Mesodermal cell (in vitro differentiated cells): ENCODE results near the gene ZNF341.
A peak's percentile ranks its signal among the peaks of the same experiment; 100 is the strongest.

Experiments used
- H3K27ac ChIP-seq: 2 replicates; pipeline ENCODE4 v1.7.0; 2013; ENCODE audit warnings: mild to moderate bottlenecking, low read depth, low read length, moderate library complexity; ENCODE audit not compliant: severe bottlenecking
- H3K36me3 ChIP-seq: 2 replicates; pipeline ENCODE4 v1.7.1; 2013; ENCODE audit warnings: mild to moderate bottlenecking, low read length, moderate library complexity; ENCODE audit not compliant: control insufficient read depth, insufficient read depth
- H3K4me1 ChIP-seq: one replicate; pipeline ENCODE4 v1.7.1; 2013; ENCODE audit warnings: mild to moderate bottlenecking, low read length; ENCODE audit not compliant: insufficient read depth, control insufficient read depth, poor library complexity, severe bottlenecking
- H3K4me3 ChIP-seq: 2 replicates; pipeline ENCODE4 v1.7.0; 2013; ENCODE audit warnings: low read length, control low read depth, mild to moderate bottlenecking; ENCODE audit not compliant: insufficient read depth, poor library complexity, severe bottlenecking; ENCODE audit errors: extremely low read depth
- H3K9me3 ChIP-seq: 2 replicates; pipeline ENCODE4 v1.7.1; 2013; ENCODE audit warnings: mild to moderate bottlenecking, low read length, moderate library complexity; ENCODE audit not compliant: control insufficient read depth
- WGBS, 2 experiments: methylation state at CpG; one replicate each; pipeline ENCODE4 v1.1.5; 2013; ENCODE audit warnings: missing lambda C conversion rate in 2 of 2; ENCODE audit not compliant: insufficient coverage in 2 of 2; 5-methylcytosine and 5-hydroxymethylcytosine counted together

The ZNF341 gene

DNA sequence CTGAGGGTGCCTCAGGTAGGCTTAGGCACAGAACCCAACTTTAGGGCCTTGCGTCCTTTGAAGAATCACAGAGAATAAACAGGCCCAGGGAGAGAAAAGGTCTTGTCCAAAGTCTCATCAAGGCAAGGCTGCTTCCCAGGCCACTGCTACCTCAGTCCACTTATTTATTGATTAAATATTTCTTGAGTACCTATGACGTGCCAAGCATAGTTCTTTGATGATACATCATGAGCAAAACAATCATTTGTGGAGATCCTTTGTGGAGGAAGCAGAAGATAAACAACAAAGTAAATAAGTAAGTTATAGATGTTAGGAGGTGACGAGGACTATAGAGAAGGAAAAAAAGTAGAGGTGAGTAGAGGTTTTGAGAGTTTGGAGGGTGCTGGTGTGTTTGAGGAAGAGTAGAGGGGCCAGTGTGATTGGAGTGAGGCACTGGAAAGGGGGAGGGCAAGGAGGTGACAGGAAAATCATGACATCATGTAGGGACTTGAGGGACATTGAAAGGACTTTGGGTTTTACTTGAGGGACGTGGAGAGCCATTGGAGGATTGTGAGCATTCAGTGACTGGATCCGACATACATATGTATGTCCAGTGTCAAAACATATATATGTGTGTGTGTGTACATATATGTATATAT is 65.2 kb downstream of the ZNF341 start:
- Histone ChIP-seq H3K4me1 (peaks cover 10% of the 10 kb centered on the region), H3K36me3 (no peaks in the 10 kb centered on the region), H3K27ac (no peak overlapping the region), H3K9me3 (no peaks in the 10 kb centered on the region), H3K4me3 (no peak overlapping the region)
- 90 to 94% methylated on average over 3 to 4 of the region's 5 CpGs for WGBS, 2 experiments

GRCh38 chr20:33798444-33798843 is 66.6 kb downstream of the ZNF341 start:
- Histone ChIP-seq H3K36me3 (no peaks in the 10 kb centered on the region), H3K4me1 (peaks cover 7% of the 10 kb centered on the region), H3K4me3 (no peak overlapping the region), H3K27ac (no peak overlapping the region), H3K9me3 (no peaks in the 10 kb centered on the region)
- 95 to 100% methylated on average over 2 to 4 of the region's 4 CpGs for WGBS, 2 experiments

- no peaks in the 10 kb centered on the region for H3K9me3 ChIP-seq
- no peaks in the 10 kb centered on the region for H3K36me3 ChIP-seq
- H3K27ac ChIP-seq = peak overlapping the region; percentile 67
- no peak overlapping the region for H3K4me3 ChIP-seq
- no peaks in the 10 kb centered on the region for H3K4me1 ChIP-seq
- WGBS, 2 experiments = 89 to 100% methylated on average over 1 of the region's 2 CpGs
Measured at GRCh38 chr20:33803921-33804337, 72.1 kb downstream of the ZNF341 start.

- H3K27ac ChIP-seq = no peak overlapping the region
- H3K4me3 ChIP-seq = no peak overlapping the region
- H3K36me3 ChIP-seq = no peaks in the 10 kb centered on the region
- H3K4me1 ChIP-seq = no peaks in the 10 kb centered on the region
- H3K9me3 ChIP-seq = no peaks in the 10 kb centered on the region
- 100% methylated on average over 1 to 3 of the region's 3 CpGs for WGBS, 2 experiments
Measured at GRCh38 chr20:33808388-33808787, 76.6 kb downstream of the ZNF341 start.

GRCh38 chr20:33810259-33810658 is 78.5 kb downstream of the ZNF341 start:
- Histone ChIP-seq H3K9me3 (no peaks in the 10 kb centered on the region), H3K27ac (no peak overlapping the region), H3K36me3 (peaks cover 14% of the 10 kb centered on the region), H3K4me1 (no peaks in the 10 kb centered on the region), H3K4me3 (no peak overlapping the region)
- 53 to 69% methylated on average over 3 to 4 of the region's 5 CpGs for WGBS, 2 experiments

DNA sequence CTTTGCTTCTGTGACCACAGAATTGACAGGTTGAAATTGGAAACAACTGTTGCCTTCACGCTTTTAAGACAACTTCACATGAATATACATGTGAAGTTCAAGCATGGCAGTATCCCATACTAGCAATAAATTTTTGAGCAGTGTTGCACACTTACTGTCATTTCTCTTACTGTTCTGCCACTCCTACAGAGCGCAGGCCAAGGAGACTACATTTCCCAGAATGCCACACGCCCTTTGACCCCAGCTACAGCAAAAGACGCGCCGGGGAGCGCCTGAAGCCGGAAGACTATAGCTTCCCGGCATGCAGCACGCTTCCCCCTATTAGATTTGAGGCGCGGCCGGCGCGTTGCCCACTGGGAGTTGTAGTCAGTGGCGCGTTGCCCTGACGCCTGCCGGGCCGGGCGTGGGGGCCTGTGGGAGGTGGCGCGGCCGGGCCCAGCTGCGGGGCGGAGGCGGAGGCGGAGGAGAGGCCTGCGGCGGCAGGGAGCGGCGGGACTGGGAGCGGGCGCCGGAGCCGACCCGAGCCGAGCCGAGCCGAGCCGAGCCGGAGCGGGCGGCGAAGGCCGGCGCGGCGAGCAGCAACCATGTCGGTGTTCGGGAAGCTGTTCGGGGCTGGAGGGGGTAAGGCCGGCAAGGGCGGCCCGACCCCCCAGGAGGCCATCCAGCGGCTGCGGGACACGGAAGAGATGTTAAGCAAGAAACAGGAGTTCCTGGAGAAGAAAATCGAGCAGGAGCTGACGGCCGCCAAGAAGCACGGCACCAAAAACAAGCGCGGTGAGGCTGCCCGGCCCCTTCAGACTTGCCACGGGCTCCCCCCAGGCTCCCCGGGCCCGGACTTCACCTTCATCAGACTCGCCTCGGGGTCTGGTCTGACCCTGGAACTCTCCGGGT is 79.3 kb downstream of the ZNF341 start, which contains the start of gene CHMP4B:
CHMP4B (plus strand) TSS at position 464 of the 891 bp plus-strand sequence; CDS start at position 585, 121 bp downstream.
- H3K4me1 ChIP-seq = no peaks in the 10 kb centered on the region
- peak within 1 kb of the TSS; percentile 75 for H3K27ac ChIP-seq
- H3K9me3 ChIP-seq = no peaks in the 10 kb centered on the region
- H3K4me3 ChIP-seq = peak within 1 kb of the TSS; percentile 75
- H3K36me3 ChIP-seq = peaks cover 22% of the 10 kb centered on the region
- WGBS, 2 experiments = 1% methylated on average over 53 to 70 of the region's 71 CpGs

DNA sequence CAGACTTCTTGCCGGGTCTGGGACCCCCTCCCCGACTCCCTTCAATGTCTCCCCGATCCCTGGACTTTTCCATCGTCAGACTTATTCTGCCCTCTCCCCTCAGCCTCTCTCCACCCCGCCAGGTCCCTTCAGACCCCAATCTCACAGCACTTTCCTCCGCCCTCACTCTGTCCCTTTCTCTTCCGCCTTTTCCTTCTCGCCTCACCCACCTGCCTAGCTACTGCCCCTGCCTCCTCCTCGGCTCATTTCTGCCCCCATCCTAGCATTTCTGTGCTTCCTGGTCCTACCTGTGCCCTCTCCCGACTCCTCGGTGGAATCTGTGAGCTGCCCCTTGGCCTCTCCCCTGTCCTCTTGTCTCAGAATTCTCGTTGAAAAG is 80.0 kb downstream of the ZNF341 start:
- 1% methylated on average over 10 to 12 of the region's 12 CpGs for WGBS, 2 experiments
- Histone ChIP-seq H3K27ac (peak overlapping the region; percentile 75), H3K4me1 (no peaks in the 10 kb centered on the region), H3K9me3 (no peaks in the 10 kb centered on the region), H3K36me3 (peaks cover 22% of the 10 kb centered on the region), H3K4me3 (peak overlapping the region; percentile 75)

GRCh38 chr20:33812152-33812849 is 80.5 kb downstream of the ZNF341 start:
- Histone ChIP-seq H3K9me3 (no peaks in the 10 kb centered on the region), H3K27ac (peak overlapping the region; percentile 75), H3K4me1 (no peaks in the 10 kb centered on the region), H3K4me3 (peak overlapping the region; percentile 75), H3K36me3 (peaks cover 22% of the 10 kb centered on the region)
- WGBS, 2 experiments = 6 to 9% methylated on average over 9 to 12 of the region's 14 CpGs

DNA sequence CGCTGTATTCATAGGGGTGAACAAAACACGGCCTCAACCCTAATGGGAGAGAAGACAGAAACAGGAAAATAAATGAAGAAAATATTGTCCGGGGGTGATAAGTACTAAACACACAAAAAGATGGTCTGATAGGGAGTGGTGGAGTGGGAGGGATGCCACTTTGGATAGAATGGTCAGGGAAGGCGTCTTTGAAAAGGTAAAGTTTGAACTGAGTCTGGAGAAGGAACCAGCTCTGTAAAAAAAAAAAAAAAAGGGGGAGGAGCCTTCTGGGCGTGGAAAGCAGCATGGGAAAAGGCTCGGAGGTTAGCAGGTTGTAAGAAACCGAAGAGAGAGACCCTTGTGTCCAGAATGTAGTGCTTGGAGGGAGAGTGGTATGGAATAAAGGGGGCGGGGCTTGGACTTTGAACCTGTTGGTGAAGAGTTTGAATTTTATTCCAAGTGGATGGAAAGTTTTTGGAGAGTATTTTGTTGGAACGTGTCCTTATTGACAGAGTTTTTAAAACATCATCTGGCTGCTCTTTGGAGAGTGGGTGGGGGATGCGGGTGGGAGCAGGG is 81.2 kb downstream of the ZNF341 start:
- Histone ChIP-seq H3K36me3 (peaks cover 22% of the 10 kb centered on the region), H3K27ac (peak overlapping the region; percentile 75), H3K9me3 (no peaks in the 10 kb centered on the region), H3K4me1 (no peaks in the 10 kb centered on the region), H3K4me3 (peak overlapping the region; percentile 75)
- 46 to 51% methylated on average over 10 of the region's 10 CpGs for WGBS, 2 experiments

DNA sequence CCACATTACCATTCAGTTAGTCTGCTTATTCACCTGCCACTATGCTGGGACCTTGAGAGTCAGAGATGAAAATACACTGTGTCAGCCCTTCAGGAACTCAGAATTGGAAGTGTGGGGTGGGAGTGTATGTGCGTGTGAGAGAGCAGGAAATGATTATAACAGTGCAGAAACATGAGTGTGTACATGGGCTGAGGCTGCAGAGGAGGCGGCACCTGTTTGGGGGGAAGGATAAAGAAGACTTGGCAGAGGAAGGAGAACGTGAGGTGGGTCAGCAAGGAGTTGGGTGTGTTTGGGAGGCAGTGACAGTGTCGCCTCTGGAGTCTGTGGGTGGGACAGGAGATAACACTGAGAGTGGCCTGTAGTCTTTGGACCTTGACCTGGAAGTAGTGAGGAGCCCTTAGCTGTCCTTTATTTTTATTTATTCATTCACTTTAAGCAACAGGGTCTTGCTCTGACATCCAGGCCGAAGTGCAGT is 82.5 kb downstream of the ZNF341 start:
- Histone ChIP-seq H3K4me3 (no peak overlapping the region), H3K27ac (no peak overlapping the region), H3K4me1 (no peaks in the 10 kb centered on the region), H3K9me3 (no peaks in the 10 kb centered on the region), H3K36me3 (peaks cover 30% of the 10 kb centered on the region)
- 81 to 100% methylated on average over 3 to 5 of the region's 5 CpGs for WGBS, 2 experiments
